ENCODE measurements around the gene B4GALNT1. TPM values are rescaled to one million over a fixed set of nuclear protein-coding genes. Genes with fewer than 3 reads are reported as not detected.

B4GALNT1 gene
- polyA plus RNA-seq, 1 donor (not counting 4 experiments of a cell fraction or from before 2014, with no cell fraction given): 0.08 TPM

DNA sequence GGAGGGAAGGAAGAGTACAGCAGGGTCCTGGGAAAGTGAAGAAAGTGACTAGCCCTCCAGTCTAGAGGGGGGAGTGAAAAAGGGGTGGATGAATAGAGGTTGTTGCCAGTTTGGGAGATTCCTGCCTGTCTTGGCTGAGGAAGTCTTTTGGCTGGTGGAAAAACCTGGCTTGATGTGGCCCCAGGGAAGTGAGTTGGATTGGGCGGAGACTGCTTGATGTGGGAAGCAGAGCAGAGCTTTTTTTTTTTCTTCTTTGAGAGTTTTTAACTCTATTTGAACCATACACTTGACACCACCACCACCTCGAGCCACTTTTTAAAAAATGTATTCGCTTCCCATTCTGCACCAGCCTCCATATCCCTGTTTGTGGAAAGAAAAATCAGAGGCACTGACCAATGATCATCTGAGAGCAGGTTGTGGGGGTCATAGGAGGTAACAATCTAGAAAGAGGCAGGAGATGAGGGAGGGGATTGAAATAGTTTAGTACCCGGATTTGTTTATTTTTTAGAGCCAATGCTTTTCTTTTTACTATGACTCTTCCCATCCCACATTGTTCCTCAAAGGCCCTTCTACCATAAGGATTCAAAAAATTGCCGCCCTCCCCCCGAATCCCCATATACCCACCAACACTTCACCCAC, 29.1 kb downstream of the B4GALNT1 start:
- H3K4me3 ChIP-seq (ENCODE audit: control insufficient read depth in 2 of 3, extremely low read depth in 1 of 3, insufficient read depth in 2 of 3, low read depth in 1 of 3, low read length in 3 of 3): peak overlapping the region; percentile 44 to 73 (median 52)
- FAIRE-seq (peak; percentile 59), DNase-seq (ENCODE audit: low read depth, low spot score) (peak; percentile 17)
- H2AFZ ChIP-seq (ENCODE audit: control insufficient read depth, low read length): no peak overlapping the region
- H3K9me3 ChIP-seq (ENCODE audit: control insufficient read depth, low read depth, low read length): no peaks in the 10 kb centered on the region
- H3K79me2 ChIP-seq (ENCODE audit: control insufficient read depth, insufficient read depth, low read length): no peaks in the 10 kb centered on the region
- H3K4me1 ChIP-seq (ENCODE audit: control insufficient read depth, extremely low read depth, insufficient read depth, low read length): peaks cover 12% of the 10 kb centered on the region
- dilution Hi-C loops (cut with MboI; ENCODE audit: extremely low pct_ligation_motif_present, low sequenced_read_pairs): no loop called here
- peak overlapping the region; percentile 89 for H3K4me2 ChIP-seq (ENCODE audit: control insufficient read depth, extremely low read depth, insufficient read depth, low read depth, low read length)
- no peak for TF ChIP-seq EZH2 (IDR thresholded peaks at IDR 0.05; ENCODE audit: low read length)
- TF ChIP-seq, protein P1, sequence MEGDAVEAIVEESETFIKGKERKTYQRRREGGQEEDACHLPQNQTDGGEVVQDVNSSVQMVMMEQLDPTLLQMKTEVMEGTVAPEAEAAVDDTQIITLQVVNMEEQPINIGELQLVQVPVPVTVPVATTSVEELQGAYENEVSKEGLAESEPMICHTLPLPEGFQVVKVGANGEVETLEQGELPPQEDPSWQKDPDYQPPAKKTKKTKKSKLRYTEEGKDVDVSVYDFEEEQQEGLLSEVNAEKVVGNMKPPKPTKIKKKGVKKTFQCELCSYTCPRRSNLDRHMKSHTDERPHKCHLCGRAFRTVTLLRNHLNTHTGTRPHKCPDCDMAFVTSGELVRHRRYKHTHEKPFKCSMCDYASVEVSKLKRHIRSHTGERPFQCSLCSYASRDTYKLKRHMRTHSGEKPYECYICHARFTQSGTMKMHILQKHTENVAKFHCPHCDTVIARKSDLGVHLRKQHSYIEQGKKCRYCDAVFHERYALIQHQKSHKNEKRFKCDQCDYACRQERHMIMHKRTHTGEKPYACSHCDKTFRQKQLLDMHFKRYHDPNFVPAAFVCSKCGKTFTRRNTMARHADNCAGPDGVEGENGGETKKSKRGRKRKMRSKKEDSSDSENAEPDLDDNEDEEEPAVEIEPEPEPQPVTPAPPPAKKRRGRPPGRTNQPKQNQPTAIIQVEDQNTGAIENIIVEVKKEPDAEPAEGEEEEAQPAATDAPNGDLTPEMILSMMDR (optimal IDR thresholded peaks at IDR 0.05 in 1 of 3, IDR thresholded peaks at IDR 0.05 in 1 of 3, conservative IDR thresholded peaks at IDR 0.05 in 1 of 3; ENCODE audit: extremely low read depth in 1 of 3, insufficient read depth in 2 of 3, low read length in 3 of 3): no peak
- peaks cover 12 to 20% of the 10 kb centered on the region in 2 experiments for H3K36me3 ChIP-seq (ENCODE audit: control insufficient read depth in 2 of 2, extremely low read depth in 1 of 2, insufficient read depth in 2 of 2, low read length in 2 of 2)
- peak overlapping the region; percentile 71 for H3K9ac ChIP-seq (ENCODE audit: control insufficient read depth, extremely low read depth, insufficient read depth, low read length)
- peaks cover 3% of the 10 kb centered on the region for H3K9me1 ChIP-seq (ENCODE audit: control insufficient read depth, extremely low read depth, insufficient read depth, low read length)
- peak overlapping the region; percentile 31 for H3K27ac ChIP-seq (ENCODE audit: control insufficient read depth, insufficient read depth, low read length)
- no peaks in the 10 kb centered on the region for H4K20me1 ChIP-seq (ENCODE audit: control insufficient read depth, extremely low read depth, insufficient read depth, low read length)
- peaks cover 17% of the 10 kb centered on the region for H3K27me3 ChIP-seq (ENCODE audit: control insufficient read depth, extremely low read depth, insufficient read depth, low read length)

DNA sequence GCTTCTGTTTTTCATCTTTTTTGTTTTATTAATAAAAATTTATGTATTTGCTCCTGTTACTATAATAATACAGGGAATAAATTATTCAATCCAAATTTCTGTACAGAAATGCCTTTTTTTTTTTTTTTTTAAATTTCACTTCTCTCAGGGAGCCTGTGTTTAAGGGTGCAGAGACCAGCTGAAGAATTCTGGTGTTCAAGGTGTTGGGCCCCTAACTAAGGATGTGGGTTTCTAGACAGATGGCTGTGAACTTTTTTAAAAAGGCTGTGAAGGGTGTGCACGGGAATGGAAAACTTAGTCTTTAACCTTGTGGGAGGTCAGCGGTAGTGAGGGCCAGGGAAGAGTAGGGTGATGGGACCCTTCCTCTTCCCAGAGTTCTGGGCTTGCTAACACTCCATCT, 29.7 kb downstream of the B4GALNT1 start:
- Histone ChIP-seq H3K9me3 (ENCODE audit: control insufficient read depth, low read depth, low read length) (no peaks in the 10 kb centered on the region), H3K27me3 (ENCODE audit: control insufficient read depth, extremely low read depth, insufficient read depth, low read length) (peaks cover 12% of the 10 kb centered on the region), H3K9ac (ENCODE audit: control insufficient read depth, extremely low read depth, insufficient read depth, low read length) (no peak overlapping the region), H3K36me3 (ENCODE audit: control insufficient read depth in 2 of 2, extremely low read depth in 1 of 2, insufficient read depth in 2 of 2, low read length in 2 of 2) (peaks cover 12 to 23% of the 10 kb centered on the region in 2 experiments), H3K4me1 (ENCODE audit: control insufficient read depth, extremely low read depth, insufficient read depth, low read length) (peaks cover 12% of the 10 kb centered on the region), H3K9me1 (ENCODE audit: control insufficient read depth, extremely low read depth, insufficient read depth, low read length) (peaks cover 3% of the 10 kb centered on the region), H3K79me2 (ENCODE audit: control insufficient read depth, insufficient read depth, low read length) (no peaks in the 10 kb centered on the region), H4K20me1 (ENCODE audit: control insufficient read depth, extremely low read depth, insufficient read depth, low read length) (no peaks in the 10 kb centered on the region), H3K4me2 (ENCODE audit: control insufficient read depth, extremely low read depth, insufficient read depth, low read depth, low read length) (peak overlapping the region; percentile 46), H3K4me3 (ENCODE audit: control insufficient read depth in 2 of 3, extremely low read depth in 1 of 3, insufficient read depth in 2 of 3, low read depth in 1 of 3, low read length in 3 of 3) (no peak overlapping the region), H2AFZ (ENCODE audit: control insufficient read depth, low read length) (no peak overlapping the region), H3K27ac (ENCODE audit: control insufficient read depth, insufficient read depth, low read length) (no peak overlapping the region)
- TF ChIP-seq, protein P1 (optimal IDR thresholded peaks at IDR 0.05 in 1 of 3, IDR thresholded peaks at IDR 0.05 in 1 of 3, conservative IDR thresholded peaks at IDR 0.05 in 1 of 3; ENCODE audit: extremely low read depth in 1 of 3, insufficient read depth in 2 of 3, low read length in 3 of 3): no peak
- TF ChIP-seq EZH2 (IDR thresholded peaks at IDR 0.05; ENCODE audit: low read length): no peak
- FAIRE-seq (no peak), DNase-seq (ENCODE audit: low read depth, low spot score) (no peak)
- dilution Hi-C loops (cut with MboI; ENCODE audit: extremely low pct_ligation_motif_present, low sequenced_read_pairs): no loop called here

Measured in keratinocyte (primary cell).